ENCODE measurements around the gene MT4.

MT4 gene

GRCh38 chr16:56564793-56565477 is at the start of gene MT4:
Gene MT4 (plus strand): TSS chr16:56565073. CDS start chr16:56565129, 56 bp downstream.
- DNase-seq (ENCODE audit: low read depth): no peak

- DNase-seq (ENCODE audit: low read depth): no peak
These were observed 49.2 kb upstream of the MT4 start for GRCh38 chr16:56515665-56516064.

- DNase-seq (ENCODE audit: low read depth): no peak
These were observed 47.7 kb upstream of the MT4 start for GRCh38 chr16:56517206-56517605.

- no peak for DNase-seq (ENCODE audit: low read depth)
These were observed 46.4 kb upstream of the MT4 start for GRCh38 chr16:56518425-56518824.

- DNase-seq (ENCODE audit: low read depth): peak; percentile 73
These were observed 45.2 kb upstream of the MT4 start, which contains the start of gene BBS2 for GRCh38 chr16:56519459-56520250. Gene BBS2 (minus strand): TSS chr16:56520024. CDS start chr16:56519862, 162 bp downstream.

- no peak for DNase-seq (ENCODE audit: low read depth)
These were observed 44.7 kb upstream of the MT4 start for GRCh38 chr16:56520251-56520577.

GRCh38 chr16:56525236-56525635 is 39.6 kb upstream of the MT4 start:
- DNase-seq (ENCODE audit: low read depth): no peak

- no peak for DNase-seq (ENCODE audit: low read depth)
These were observed 34.0 kb upstream of the MT4 start for GRCh38 chr16:56530872-56531271.

GRCh38 chr16:56532714-56533113 is 32.2 kb upstream of the MT4 start:
- DNase-seq (ENCODE audit: low read depth): no peak

- DNase-seq (ENCODE audit: low read depth): no peak
These were observed 30.0 kb upstream of the MT4 start for GRCh38 chr16:56534847-56535383.

- no peak for DNase-seq (ENCODE audit: low read depth)
These were observed 26.5 kb upstream of the MT4 start for GRCh38 chr16:56538331-56538730.

- DNase-seq (ENCODE audit: low read depth): no peak
These were observed 25.2 kb upstream of the MT4 start for GRCh38 chr16:56539656-56540055.

- DNase-seq (ENCODE audit: low read depth): peak; percentile 20
These were observed 22.8 kb upstream of the MT4 start for GRCh38 chr16:56542039-56542438.

GRCh38 chr16:56547120-56547948 is 17.5 kb upstream of the MT4 start:
- DNase-seq (ENCODE audit: low read depth): peak; percentile 76

GRCh38 chr16:56547949-56548567 is 16.8 kb upstream of the MT4 start:
- peak; percentile 42 for DNase-seq (ENCODE audit: low read depth)

- DNase-seq (ENCODE audit: low read depth): no peak
These were observed 15.7 kb upstream of the MT4 start for GRCh38 chr16:56549161-56549560.

GRCh38 chr16:56549744-56550385 is 15.0 kb upstream of the MT4 start:
- DNase-seq (ENCODE audit: low read depth): peak; percentile 27

GRCh38 chr16:56551796-56552738 is 12.8 kb upstream of the MT4 start:
- no peak for DNase-seq (ENCODE audit: low read depth)

- no peak for DNase-seq (ENCODE audit: low read depth)
These were observed 10.4 kb upstream of the MT4 start for GRCh38 chr16:56554441-56554840.
